Activated CD4-positive, alpha-beta T cell treated with anti-CD3 and anti-CD28 coated beads for 48 hours (primary cell): ENCODE measurements around the gene HM13.
"Not testable (repeated sequence)": the region's sequence is repeated elsewhere in the genome, so short reads cannot be mapped to it uniquely, and the experiment has no call there.

Source experiments
- DNase-seq: peaks from one replicate; pipeline ENCODE4 v3.0.0-alpha.2; 2020

HM13 gene

DNA sequence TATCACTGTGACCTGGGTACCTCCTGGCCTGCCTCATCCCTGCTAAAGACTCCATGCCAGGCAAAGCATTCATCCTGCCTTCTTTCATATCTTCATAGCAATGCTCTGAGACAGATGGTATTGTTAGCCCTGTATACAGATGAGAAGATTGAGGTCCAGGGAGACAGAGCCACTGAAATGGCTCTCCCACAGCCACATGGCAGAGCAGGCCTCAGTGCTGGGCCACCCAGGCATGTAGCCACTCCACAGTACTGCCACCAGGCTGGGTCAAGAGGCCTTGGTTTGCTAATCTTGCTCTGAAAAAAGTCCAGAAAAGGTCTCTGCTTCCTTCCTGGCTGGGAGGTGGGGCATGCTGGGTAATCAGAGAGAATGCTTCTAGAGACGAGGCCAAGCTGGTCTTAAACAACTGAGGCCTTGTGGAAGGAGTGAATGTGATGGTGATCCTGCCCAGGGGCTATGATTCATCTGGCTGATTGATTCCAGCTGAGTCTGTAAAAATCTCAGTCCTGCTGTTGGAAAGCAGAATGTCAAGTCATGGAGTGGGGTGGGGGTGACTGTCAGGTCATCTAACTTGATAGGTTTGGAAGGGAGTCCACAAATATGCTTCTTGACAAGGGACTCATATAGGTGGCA, 29.8 kb downstream of the HM13 start:
- no peak for DNase-seq

DNA sequence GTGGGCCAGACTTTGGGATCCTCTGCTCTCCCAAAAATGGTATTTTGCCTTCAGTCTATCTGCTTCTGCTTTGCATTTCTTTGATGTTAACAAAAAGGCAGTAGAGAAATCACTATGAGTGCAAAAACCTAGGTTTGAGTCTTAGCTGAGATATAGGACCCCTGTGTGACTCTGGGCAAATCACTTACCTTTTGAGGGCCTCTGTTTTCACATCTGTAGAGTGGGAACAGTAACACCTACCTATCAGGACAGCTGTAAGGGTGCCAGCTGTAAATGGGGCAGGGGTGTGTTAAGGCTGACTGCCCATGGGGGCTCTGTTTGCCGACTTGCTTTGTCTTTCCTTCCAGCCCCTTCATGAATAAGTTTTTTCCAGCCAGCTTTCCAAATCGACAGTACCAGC, 30.4 kb downstream of the HM13 start:
- no peak for DNase-seq

DNA sequence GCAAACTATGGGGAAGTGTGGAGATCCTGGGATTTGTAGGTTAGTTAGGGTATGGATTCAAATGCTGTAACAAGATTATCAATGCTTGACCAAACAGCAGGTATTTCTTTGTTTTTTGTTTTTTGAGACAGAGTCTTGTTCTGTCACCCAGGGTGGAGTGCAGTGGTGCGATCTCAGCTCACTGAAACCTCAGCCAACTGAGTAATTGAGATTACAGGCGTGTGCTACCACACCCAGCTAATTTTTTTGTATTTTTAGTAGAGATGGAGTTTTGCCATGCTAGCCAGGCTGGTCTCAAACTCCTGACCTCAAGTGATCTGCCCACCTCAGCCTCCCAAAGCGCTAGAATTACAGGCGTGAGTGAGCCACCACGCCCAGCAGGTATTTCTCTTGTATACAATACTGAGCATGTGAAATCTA, 31.4 kb downstream of the HM13 start:
- DNase-seq, result not testable (repeated sequence)

DNA sequence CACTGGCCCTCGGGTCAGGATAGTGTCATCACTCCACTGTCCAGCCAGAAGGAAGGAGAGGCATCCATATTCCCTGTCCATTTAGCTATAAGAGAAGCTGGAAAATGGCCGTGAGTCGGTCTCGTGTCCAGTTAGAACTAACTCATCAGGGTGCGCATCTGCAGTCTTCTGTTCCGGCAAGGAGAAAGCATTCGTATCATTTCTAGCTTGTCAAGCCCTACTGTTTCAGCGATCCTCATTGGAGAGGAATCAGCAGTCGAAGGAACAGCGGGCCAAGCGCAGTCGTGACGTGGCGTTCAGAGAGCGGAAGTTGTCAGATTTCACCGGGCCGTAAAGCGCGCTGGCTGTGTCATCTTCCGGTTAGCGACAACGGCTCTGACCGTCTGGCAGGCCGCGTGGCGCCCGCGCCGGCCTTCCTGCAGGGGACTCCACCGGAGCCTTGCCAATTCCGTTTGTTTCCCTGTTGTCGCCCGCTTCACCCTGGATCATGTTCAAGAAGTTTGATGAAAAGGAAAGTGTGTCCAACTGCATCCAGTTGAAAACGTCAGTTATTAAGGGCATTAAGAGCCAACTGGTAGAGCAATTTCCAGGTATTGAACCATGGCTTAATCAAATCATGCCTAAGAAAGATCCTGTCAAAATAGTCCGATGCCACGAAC, 32.9 kb downstream of the HM13 start:
- DNase-seq, result peak; percentile 87

DNA sequence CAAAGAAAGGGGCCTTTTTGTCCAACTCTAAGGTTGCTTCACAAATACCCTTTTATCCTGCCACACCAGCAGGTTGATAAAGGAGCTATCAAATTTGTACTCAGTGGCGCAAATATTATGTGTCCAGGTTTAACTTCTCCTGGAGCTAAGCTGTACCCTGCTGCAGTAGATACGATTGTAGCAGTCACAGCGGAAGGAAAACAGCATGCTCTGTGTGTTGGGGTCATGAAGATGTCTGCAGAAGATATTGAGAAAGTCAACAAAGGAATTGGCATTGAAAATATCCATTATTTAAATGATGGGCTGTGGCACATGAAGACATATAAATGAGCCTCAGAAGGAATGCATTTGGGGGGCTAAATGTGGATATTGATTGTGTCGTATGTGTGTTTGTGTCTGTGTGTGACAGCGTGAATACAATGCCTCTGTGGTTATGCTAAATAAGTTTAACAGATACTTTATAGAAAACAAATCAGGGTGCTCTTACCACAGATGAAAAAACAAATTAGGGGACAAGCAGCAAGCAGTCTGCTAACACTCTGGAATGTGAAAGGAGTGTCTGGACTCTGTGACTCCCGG, 33.6 kb downstream of the HM13 start:
- no peak for DNase-seq

DNA sequence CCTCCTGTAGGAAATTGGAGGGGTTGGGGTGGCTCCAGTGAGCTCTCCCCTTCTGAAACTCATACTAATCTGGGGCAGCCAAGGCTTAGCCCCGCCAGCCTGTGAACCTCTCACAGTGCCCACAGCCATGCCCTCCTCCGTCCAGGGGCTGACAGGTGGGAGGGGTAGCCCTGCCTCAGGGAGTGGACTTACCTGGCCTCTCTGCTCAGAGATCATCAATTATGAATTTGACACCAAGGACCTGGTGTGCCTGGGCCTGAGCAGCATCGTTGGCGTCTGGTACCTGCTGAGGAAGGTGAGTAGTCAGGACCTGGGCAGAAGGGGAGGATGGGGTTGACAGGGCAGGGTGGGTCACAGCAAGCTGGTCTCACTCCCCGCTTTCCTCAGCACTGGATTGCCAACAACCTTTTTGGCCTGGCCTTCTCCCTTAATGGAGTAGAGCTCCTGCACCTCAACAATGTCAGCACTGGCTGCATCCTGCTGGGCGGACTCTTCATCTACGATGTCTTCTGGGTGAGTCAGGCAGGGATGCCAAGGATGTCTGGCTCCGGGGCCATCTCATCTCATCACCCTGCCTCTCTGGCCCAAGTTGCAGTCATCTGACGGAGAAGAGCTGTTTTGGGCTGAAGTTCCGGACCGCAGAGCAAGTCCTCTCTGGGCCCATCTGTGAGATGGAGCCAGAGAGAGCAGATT, 34.7 kb downstream of the HM13 start:
- DNase-seq, result no peak

DNA sequence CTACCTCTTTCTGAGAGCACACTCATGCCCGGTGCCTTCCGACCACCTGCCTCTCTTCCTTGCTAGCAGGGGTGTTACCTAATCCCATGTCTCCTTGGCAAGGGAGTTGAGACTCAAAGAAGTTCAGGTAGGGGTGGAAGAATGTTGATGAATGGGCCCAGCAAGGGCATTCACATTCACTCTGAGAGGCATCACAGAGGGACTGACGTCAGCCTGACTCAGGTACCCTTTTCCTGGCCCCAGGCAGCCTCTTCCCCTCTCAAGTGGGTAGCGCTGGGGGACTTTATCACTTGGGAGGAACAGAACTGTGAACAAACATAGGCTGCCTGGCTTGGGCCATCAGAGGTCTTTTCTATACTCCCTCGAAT, 35.3 kb downstream of the HM13 start:
- DNase-seq, result no peak

DNA sequence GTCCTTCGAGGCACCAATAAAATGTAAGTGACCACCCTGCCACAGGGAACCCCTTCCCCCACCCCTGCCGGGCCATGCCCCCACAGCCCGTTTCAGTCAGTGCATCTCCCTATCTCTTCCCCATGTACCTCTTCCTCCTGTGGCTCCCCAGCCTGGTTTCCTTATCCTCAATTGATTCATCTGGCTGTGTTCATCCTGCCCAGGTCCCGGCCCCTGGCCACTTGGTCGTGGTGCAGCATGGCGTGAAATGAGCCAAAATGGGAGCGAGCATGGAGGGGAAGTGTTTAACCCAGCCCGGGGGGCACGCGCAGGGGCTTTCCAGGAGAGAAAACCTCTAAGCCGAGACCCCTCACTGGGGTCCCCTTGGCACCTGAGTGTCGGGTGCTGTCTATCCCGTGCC, 35.9 kb downstream of the HM13 start:
- no peak for DNase-seq

DNA sequence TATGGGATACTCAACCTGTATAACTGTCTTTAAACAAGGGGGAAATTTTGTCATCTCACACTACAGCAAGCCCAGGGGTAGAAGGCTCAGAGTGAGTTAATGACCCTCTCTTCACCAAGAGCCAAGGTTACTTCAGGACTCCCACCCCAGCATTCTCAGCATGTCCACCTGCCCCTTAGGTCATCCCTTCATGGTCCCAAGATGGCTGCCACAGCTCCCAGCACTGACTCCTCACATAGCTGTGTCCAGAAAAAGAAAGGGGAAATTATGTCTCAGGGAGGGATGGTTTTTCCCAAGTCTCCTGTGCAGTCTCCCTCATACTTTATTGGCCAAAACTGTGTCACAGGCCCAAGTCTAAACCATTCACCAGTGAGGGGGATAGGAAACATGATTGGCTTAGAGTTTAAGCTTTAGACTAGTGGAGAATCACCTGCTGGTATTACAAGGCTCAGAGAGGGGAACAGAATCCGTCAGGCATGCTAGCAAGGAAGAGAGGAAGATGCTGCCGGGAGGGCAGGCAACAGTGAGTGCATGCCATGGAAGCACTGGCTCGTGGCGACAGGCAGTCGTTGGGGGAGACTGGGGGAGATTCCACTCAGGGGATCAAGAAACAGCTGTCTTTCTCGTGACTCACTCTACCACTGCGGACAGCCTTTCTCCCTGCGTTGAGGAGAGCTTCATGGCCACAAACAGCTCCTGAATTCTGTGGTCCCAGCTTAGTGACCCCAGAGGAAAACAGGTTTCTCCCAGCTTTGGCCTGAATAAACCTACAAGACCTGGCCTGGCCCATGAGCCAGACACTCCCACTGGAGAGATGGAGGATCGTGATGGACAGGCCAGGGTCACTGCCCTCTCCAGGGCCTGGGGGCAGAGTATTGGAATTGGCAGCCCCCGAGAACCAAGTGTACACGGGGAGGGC, 37.2 kb downstream of the HM13 start:
- DNase-seq, result no peak

DNA sequence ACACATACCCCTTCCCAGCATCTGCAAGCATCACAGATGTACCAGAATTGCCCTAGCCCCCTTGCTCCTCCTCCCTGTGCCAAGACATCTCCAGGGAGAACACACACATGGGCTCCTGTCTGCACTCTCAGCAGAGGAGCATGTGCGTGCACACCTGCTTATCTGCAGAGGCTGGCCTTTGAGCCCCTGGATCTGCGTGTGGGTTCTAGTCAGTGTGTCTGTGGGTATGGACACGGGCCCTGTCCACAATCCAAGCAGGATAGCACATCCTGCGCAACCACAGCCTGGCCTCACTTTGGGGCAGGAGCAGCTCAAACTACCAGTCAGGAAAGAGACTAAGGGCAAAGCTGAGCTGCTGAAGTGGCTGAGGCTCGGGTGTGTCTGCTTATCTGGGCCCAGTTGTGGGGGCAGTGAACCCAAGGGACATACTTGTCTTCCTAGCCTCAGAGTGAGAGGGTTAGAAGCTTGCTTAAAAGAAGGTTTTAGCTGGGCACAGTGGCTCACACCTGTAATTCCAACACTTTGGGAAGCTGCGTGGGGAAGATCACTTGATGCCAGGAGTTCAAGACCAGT, 41.0 kb downstream of the HM13 start:
- no peak for DNase-seq

DNA sequence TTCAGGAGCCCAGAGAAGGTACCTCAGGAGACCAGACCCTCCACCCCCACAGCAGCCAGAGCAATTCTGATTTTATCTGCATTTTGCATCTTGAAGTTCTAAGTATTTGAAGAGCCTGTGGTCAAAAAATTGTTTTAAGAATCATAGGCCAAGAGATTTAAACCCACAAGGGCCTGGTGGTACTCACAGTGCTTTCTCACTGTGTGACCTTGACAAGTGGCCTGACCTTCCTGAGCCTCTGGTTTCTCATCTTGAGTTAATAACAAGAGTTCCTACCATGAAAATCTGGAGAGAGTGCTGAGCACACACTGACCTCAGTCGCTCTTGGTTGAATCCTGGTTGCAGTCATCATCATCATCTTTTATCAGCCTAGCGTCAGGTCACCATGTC, 45.5 kb downstream of the HM13 start:
- no peak for DNase-seq

DNA sequence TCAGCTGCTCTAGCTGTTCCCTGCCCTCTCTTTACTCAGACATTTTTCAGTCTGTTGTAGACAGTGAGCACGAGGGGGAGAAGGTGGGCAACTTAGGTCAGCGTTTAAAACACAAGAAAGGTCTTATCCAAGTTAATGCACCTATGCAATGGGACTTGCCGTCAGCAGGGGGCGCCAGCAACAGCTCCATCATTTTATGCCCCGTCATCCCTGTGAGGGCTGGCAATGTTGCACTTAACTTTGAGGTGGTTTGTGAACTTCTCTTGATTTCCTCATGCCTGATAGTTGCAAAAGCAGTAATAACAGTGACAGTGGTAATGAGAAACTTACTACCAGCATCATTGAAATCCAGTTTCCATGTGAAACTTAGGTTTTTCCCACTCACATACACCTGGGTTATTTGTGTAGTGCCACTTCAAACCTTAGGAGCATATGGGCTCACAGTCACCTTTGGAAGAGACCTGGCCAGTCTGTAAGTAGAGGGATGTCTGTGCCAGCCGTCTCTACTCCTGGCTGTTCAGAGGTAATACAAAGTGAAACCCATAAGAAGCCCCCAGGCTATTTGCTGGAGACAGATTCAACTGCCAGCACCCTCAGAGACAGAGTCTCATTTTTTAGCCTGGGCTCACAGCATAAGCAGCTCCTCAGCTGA, 46.0 kb downstream of the HM13 start:
- DNase-seq, result peak; percentile 87

DNA sequence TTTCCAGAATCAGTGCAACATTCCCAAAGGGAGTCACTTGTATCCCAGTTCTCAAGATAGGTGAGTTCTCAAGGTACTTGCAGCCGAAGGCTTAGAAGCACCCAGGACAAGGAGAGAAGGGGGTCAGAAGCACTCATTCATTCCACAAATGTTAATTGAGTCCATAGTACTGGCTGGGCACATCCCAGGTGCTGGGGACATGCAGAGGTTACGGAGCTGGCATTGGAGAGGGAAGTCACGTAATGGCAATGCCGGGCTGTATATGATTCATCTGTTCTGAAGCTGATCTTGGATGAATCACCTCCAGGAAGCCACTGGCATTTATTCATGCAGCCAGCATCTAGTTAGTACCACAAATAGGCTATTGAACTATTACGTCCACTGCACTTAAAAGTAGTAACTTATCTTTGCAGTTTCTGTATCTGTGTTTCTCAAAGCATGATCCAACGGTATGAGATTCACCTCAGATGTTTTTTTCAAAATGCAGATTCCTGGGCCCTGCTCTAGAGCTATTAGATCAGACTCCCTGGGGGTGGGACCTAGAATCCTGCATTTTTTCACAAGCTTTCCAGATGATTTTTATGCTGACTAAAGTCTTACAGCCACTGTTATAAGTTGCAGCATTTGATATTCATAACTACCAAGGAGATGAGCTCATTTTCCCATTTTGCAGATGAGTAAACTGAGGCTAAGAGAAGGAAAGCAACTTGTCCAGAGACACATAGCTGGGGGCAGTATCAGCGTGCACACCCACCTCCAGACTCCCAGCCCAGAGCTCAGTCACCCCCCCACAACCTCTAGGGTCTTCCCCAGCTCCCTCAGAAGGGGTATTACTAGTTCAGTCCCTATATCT, 46.7 kb downstream of the HM13 start:
- no peak for DNase-seq

DNA sequence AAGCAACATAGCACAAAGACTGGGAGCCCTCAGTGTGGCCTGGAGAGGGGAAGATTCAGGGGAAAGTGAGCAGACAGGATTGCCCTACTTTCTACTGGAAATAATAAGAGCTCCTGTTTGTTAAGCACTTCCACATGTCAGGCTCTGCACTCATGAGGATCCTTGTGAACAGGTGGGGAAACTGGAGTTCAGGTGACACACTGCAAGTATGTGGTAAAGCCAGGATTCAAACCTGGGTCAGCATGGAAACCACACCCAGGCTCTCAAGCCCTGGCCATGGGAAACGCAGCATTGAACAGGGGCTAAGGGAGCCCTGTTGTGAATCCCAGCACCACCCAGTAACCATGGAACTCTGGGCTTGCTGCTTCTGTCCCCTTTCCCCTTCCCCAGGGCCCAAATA, 48.0 kb downstream of the HM13 start:
- no peak for DNase-seq

DNA sequence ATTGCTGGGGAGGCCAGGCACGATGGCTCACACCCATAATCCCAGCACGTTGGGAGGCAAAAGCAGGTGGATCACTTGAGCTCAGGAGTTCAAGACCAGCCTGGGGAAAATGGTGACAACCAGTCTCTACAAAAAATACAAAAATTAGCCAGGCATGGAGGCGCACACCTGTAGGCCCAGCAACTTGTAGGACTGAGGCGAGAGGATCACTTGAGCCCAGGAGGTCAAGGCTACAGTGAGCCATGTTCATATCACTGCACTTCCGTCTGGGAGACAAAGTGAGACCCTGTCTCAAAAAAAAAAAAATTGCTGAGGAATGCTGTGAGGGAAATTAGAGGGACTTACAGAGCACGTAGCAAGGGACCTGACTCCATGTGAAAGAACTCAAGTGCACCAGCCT, 50.0 kb downstream of the HM13 start:
- DNase-seq, result no peak

DNA sequence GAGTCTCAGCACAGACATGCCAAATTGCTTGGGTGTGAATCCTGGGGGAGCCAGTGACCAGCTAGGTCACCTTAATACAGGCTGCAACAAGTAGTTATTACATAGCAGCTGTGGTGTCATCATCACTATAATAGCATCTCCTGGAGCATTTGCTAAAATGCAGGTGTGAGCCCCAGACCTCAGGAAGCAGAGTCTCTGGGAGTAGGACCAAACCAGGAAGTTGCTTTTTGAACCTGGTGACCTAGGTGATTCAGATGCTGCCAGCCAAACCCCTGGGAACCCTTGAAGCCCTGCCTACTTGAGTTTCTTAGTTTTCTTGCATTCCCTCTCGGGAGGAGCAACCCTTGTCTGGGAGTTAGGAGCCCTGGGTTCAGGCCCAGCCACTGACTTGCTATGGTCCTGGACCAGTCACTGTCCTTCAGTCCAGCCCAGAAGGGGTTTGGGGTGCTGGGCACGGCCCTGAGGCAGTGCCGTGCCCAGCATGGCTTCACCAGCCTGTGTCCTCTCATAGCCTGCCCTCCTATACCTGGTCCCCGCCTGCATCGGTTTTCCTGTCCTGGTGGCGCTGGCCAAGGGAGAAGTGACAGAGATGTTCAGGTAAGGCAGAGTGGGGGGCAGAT, 51.6 kb downstream of the HM13 start:
- DNase-seq, result no peak

DNA sequence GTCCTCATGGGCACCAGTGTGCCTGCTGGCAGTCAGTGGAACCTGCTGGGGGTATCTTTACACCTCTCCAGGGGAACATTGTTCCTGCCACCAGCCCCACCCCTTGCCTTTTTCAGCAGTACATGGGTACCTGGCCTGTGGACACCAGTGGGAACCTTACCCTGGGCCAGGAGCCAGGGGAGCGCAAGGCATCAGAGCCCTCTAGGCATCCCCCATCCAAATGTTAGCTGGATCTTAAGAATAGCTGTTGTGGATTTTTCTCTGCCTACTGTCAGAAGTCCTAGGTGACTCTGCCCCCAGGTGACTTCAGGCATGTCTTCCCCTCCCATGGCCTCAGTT, 52.0 kb downstream of the HM13 start:
- DNase-seq, result no peak

DNA sequence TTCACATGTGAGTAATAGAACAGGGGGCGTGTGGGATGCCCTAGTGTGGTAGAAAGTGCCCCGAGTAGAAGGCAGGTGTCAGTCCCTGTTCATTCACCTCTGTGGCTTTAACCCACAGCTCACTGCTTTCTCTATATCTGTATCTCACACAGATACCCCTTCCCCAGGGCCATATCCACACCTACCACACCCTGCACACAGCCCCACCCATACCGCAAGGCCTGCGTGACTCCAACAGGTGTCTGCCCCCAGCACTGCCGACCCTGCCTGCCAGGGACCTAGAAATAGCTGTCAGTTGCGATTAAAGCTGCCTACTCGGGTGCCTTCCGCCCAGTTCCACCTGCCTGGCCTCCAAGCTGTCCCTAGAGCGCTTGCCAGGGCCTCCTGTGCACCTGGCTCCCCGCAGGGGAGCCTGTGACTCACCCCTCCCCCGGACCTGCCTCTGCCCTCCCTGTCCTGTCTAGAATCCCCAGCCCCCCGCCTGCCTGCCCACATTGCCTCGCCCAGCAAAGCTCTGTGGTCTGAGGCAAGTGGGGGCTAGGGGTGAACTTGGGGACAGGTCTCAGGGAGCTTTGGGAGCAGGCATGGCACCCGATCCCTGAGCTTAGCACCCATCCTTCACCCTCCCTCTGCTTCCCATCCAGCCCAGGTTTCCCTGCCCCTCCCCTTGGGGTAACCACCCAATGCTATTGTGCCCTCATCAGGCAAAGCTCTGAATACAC, 52.6 kb downstream of the HM13 start:
- peak; percentile 48 for DNase-seq

DNA sequence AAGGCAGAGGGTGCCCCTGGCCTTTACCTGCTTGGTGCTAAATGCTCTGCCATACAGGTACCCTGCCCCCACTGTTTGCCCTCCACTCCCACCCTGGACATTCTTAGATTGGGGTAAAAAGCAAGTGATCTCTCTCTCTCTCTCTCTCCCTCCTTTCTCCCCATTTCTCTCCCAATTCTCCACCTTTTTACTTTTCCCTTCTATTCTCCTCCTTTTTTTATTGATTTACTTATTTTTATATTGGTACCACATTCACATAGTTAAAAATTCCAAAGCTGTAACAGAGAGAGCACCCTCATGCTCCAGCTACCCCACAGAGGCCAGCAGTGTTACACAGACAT, 53.1 kb downstream of the HM13 start:
- no peak for DNase-seq

DNA sequence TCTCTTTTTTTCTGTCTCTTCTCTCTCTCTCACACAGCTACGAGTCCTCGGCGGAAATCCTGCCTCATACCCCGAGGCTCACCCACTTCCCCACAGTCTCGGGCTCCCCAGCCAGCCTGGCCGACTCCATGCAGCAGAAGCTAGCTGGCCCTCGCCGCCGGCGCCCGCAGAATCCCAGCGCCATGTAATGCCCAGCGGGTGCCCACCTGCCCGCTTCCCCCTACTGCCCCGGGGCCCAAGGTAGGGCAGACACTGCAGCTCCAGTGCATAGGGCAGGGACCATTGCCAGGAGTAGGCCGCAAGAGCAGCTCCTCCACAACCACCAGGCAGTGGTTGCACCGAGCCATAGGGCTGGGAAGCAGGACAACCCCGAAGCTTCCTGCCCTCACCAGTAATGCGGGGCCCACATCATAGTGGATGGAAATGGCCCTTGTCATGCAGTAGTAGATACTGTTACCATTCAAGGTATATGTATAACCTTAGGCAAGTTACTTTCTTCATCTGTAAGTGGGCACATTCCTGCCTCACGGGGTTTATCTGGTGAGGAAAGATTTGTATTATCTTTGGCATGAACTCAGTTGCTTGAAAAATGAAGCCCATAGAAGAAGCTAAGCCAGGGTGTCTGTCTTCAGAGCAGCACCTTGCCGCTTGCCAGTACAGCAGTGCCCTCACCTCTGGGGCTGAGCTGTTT, 53.9 kb downstream of the HM13 start:
- no peak for DNase-seq
